ENCODE data around the gene MLYCD.

Gene MLYCD

GRCh38 chr16:83899978-83900377 is 1.1 kb downstream of the MLYCD start:
- no peak for DNase-seq

GRCh38 chr16:83900571-83900970 is 1.7 kb downstream of the MLYCD start:
- DNase-seq: no peak

GRCh38 chr16:83901101-83901500 is 2.2 kb downstream of the MLYCD start:
- no peak for DNase-seq

GRCh38 chr16:83903751-83904150 is 4.8 kb downstream of the MLYCD start:
- DNase-seq: no peak

GRCh38 chr16:83906683-83907082 is 7.8 kb downstream of the MLYCD start:
- DNase-seq: no peak

GRCh38 chr16:83907111-83907510 is 8.2 kb downstream of the MLYCD start:
- DNase-seq: no peak

GRCh38 chr16:83907631-83908250 is 8.8 kb downstream of the MLYCD start:
- no peak for DNase-seq

GRCh38 chr16:83908798-83909197 is 9.9 kb downstream of the MLYCD start:
- no peak for DNase-seq

- DNase-seq: no peak
These were observed 12.4 kb downstream of the MLYCD start for GRCh38 chr16:83911290-83911689.

GRCh38 chr16:83912519-83913244 is 13.8 kb downstream of the MLYCD start:
- no peak for DNase-seq

- no peak for DNase-seq
These were observed 14.3 kb downstream of the MLYCD start for GRCh38 chr16:83913245-83913633.

- DNase-seq: no peak
These were observed 15.3 kb downstream of the MLYCD start for GRCh38 chr16:83914091-83914710.

GRCh38 chr16:83915081-83915480 is 16.2 kb downstream of the MLYCD start:
- DNase-seq: no peak

GRCh38 chr16:83915491-83915890 is 16.6 kb downstream of the MLYCD start:
- no peak for DNase-seq

- DNase-seq: no peak
These were observed 18.5 kb downstream of the MLYCD start for GRCh38 chr16:83917152-83918120.

- DNase-seq: no peak
These were observed 22.1 kb downstream of the MLYCD start for GRCh38 chr16:83920894-83921491.

GRCh38 chr16:83923581-83924365 is 24.9 kb downstream of the MLYCD start:
- DNase-seq: no peak

- no peak for DNase-seq
These were observed 25.8 kb downstream of the MLYCD start for GRCh38 chr16:83924686-83925085.

- no peak for DNase-seq
These were observed 26.4 kb downstream of the MLYCD start for GRCh38 chr16:83925095-83925905.

- DNase-seq: no peak
These were observed 27.2 kb downstream of the MLYCD start for GRCh38 chr16:83925957-83926725.
